Transverse colon (tissue), 4 donors: ENCODE data around the gene TMEM38A.

Experiments used
- EP300 ChIP-seq: sonication (generic); formaldehyde crosslinking; IDR thresholded peaks from one replicate; pipeline ENCODE4 v1.6.1; 2017; ENCODE audit warnings: antibody characterized with exemption, low read depth
- POLR2A ChIP-seq: fragments of 450-650 bp; IDR thresholded peaks from one replicate; pipeline ENCODE4 v1.6.1; 2016; ENCODE audit warnings: antibody characterized with exemption, mild to moderate bottlenecking, moderate library complexity
- POLR2AphosphoS5 ChIP-seq, 3 donors: sonication (generic); formaldehyde crosslinking; IDR thresholded peaks; one replicate each; pipeline ENCODE4 v1.6.1; 2016; ENCODE audit warnings: antibody characterized with exemption in 3 of 3
- TF ChIP-seq, protein P1 (sequence below), 5 experiments: fragments of 200-600 bp in 3 of 5; fragments of 450-650 bp in 2 of 5; sonication (generic) in 3 of 5; IDR thresholded peaks; 1 replicate in 2 of 5; 2 replicates in 3 of 5; pipeline ENCODE4 v1.5.1; 2016 to 2017; ENCODE audit warnings: antibody characterized with exemption in 5 of 5, inconsistent platforms in 3 of 5, mild to moderate bottlenecking in 2 of 5, moderate library complexity in 1 of 5

- TF ChIP-seq, protein P1, sequence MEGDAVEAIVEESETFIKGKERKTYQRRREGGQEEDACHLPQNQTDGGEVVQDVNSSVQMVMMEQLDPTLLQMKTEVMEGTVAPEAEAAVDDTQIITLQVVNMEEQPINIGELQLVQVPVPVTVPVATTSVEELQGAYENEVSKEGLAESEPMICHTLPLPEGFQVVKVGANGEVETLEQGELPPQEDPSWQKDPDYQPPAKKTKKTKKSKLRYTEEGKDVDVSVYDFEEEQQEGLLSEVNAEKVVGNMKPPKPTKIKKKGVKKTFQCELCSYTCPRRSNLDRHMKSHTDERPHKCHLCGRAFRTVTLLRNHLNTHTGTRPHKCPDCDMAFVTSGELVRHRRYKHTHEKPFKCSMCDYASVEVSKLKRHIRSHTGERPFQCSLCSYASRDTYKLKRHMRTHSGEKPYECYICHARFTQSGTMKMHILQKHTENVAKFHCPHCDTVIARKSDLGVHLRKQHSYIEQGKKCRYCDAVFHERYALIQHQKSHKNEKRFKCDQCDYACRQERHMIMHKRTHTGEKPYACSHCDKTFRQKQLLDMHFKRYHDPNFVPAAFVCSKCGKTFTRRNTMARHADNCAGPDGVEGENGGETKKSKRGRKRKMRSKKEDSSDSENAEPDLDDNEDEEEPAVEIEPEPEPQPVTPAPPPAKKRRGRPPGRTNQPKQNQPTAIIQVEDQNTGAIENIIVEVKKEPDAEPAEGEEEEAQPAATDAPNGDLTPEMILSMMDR (IDR thresholded peaks at IDR 0.05) = no peak
- TF ChIP-seq EP300 (no peak), POLR2A (no peak), POLR2AphosphoS5 (IDR thresholded peaks at IDR 0.05) (no peak)
Measured at GRCh38 chr19:16623066-16623465, 37.9 kb upstream of the TMEM38A start.
